K562 (cell line): ENCODE results near the gene NAA15. TPM values are rescaled to one million over a fixed set of nuclear protein-coding genes. Genes with fewer than 3 reads are reported as not detected.

Experiments used
- ATAC-seq: fragments of 200-7000 bp; cut with Tn5 transposase; 3 replicates; pipeline ENCODE4 v1.9.1; 2020; ENCODE audit warnings: moderate library complexity
- BruUV-seq: library from RNA; stranded (reverse); fragments of 400-500 nt; replicated peaks from 2 replicates; lab custom pipeline; 2021; lab: Mats Ljungman, UMichigan
- CTCF ChIA-PET: fragments of 300-600 bp; formaldehyde crosslinking; extraction: SDS; loops from one replicate; lab custom pipeline; 2021; ENCODE audit warnings: low intra/inter-chr PET ratio; lab: Yijun Ruan, JAX
- POLR2A ChIA-PET: fragments of 300-600, 350-650 bp; sonication (Branson Sonifier 250); formaldehyde crosslinking; extraction: SDS; loops from one replicate; lab custom pipeline; 2021; ENCODE audit warnings: antibody characterized with exemption, inconsistent platforms; lab: Yijun Ruan, JAX
- DNase-seq, 4 experiments: peaks; one replicate each; pipeline versions ENCODE4 v3.0.0 to v3.0.0-alpha.2; 2011 to 2018; ENCODE audit warnings: low spot score in 3 of 4, mixed read lengths in 3 of 4; ENCODE audit errors: extremely low read depth in 1 of 4
- FAIRE-seq: peaks from 2 replicates; lab custom pipeline; 2011; peaks lifted over from hg19 to GRCh38; lab: Jason Lieb, UNC
- H2AFZ ChIP-seq: 2 replicates; pipeline ENCODE4 v1.6.0; 2011; ENCODE audit warnings: low read depth, low read length, control low read depth, inconsistent platforms
- H3K27ac ChIP-seq: fragments of 200-600 bp; 3 replicates; pipeline ENCODE4 v1.8.0; 2011; ENCODE audit warnings: low read depth, mild to moderate bottlenecking, control low read depth, inconsistent platforms, low read length, moderate library complexity, mixed read lengths; ENCODE audit errors: extremely low read depth
- H3K27me3 ChIP-seq, 2 experiments: fragments of 300-600 bp in 1 of 2; 2 replicates in 1 of 2; 3 replicates in 1 of 2; pipeline versions ENCODE4 v1.6.0 to v1.8.0; 2011; ENCODE audit warnings: inconsistent platforms in 2 of 2, low read length in 2 of 2, mild to moderate bottlenecking in 1 of 2, mixed read lengths in 1 of 2, moderate library complexity in 1 of 2; ENCODE audit not compliant: control insufficient read depth in 2 of 2, insufficient read depth in 2 of 2
- H3K36me3 ChIP-seq: fragments of 300-600 bp; 3 replicates; pipeline ENCODE4 v1.8.0; 2011; ENCODE audit warnings: mild to moderate bottlenecking, low read length, inconsistent platforms; ENCODE audit not compliant: control insufficient read depth, insufficient read depth
- H3K4me1 ChIP-seq, 2 experiments: fragments of 200-600 bp in 1 of 2; replicated peaks in 1 of 2; 2 replicates in 1 of 2; 3 replicates in 1 of 2; pipeline versions ENCODE4 v1.5.1 to v1.8.0; 2011; ENCODE audit warnings: inconsistent platforms in 2 of 2, low read length in 2 of 2, mild to moderate bottlenecking in 1 of 2, mixed read lengths in 1 of 2, moderate library complexity in 1 of 2; ENCODE audit not compliant: control insufficient read depth in 2 of 2, insufficient read depth in 2 of 2
- H3K4me2 ChIP-seq: 2 replicates; pipeline ENCODE4 v1.6.1; 2011; ENCODE audit warnings: low read length, control low read depth, inconsistent platforms, mixed read lengths; ENCODE audit not compliant: insufficient read depth
- H3K4me3 ChIP-seq: fragments of 200-600 bp; sonication (generic), shearing (Covaris generic); 2 replicates; pipeline ENCODE4 v1.5.1; 2016; ENCODE audit warnings: control low read depth, inconsistent platforms
- H3K79me2 ChIP-seq: fragments of 200-600 bp; 3 replicates; pipeline ENCODE4 v1.8.0; 2011; ENCODE audit warnings: low read length, inconsistent platforms; ENCODE audit not compliant: control insufficient read depth, insufficient read depth
- H3K9ac ChIP-seq, 2 experiments: 2 replicates each; pipeline versions ENCODE4 v1.6.0 to v1.6.1; 2011; ENCODE audit warnings: low read depth in 2 of 2, low read length in 2 of 2, control low read depth in 1 of 2, inconsistent platforms in 1 of 2, mild to moderate bottlenecking in 1 of 2, mixed read lengths in 1 of 2; ENCODE audit not compliant: insufficient read depth in 1 of 2
- H3K9me1 ChIP-seq: one replicate; pipeline ENCODE4 v1.6.0; 2011; ENCODE audit warnings: inconsistent platforms, mild to moderate bottlenecking, low read length, moderate library complexity; ENCODE audit not compliant: control insufficient read depth, insufficient read depth
- H3K9me3 ChIP-seq: replicated peaks from 2 replicates; pipeline ENCODE4 v1.5.1; 2011; ENCODE audit warnings: low read depth, low read length, inconsistent platforms; ENCODE audit not compliant: control insufficient read depth, insufficient read depth
- H4K20me1 ChIP-seq: replicated peaks from 2 replicates; pipeline ENCODE4 v1.6.1; 2011; ENCODE audit warnings: low read length, inconsistent platforms, mixed read lengths; ENCODE audit not compliant: control insufficient read depth, insufficient read depth
- ARID1B ChIP-seq: fragments of 450-650 bp; IDR thresholded peaks from 2 replicates; pipeline ENCODE4 v1.6.1; 2016; ENCODE audit warnings: antibody characterized with exemption, mild to moderate bottlenecking, inconsistent platforms
- BACH1 ChIP-seq: fragments of 200-800 bp; sonication (Bioruptor generic); IDR thresholded peaks from 2 replicates; pipeline ENCODE4 v1.6.1; 2016; ENCODE audit warnings: missing genetic modification characterization, missing compliant biosample characterization
- CBX8 ChIP-seq: fragments of 200-600 bp; sonication (generic); IDR thresholded peaks from 2 replicates; pipeline ENCODE4 v1.6.1; 2012; ENCODE audit warnings: borderline replicate concordance, mixed run types, low read depth, mild to moderate bottlenecking, moderate library complexity, mixed read lengths, low read length, control low read depth, inconsistent platforms; ENCODE audit not compliant: poor library complexity, severe bottlenecking; ENCODE audit errors: extremely low read depth
- E2F3 ChIP-seq: fragments of 250-450 bp; sonication (Bioruptor Pico); IDR thresholded peaks from 2 replicates; pipeline ENCODE4 v1.4.0; 2020; ENCODE audit warnings: mild to moderate bottlenecking
- ELF1 ChIP-seq: fragments of 200-800 bp; sonication (Bioruptor generic); IDR thresholded peaks from 2 replicates; pipeline ENCODE4 v1.6.1; 2016; ENCODE audit warnings: missing genetic modification characterization, missing compliant biosample characterization
- ELF4 ChIP-seq: fragments of 450-650 bp; formaldehyde crosslinking; IDR thresholded peaks from 2 replicates; pipeline ENCODE4 v1.4.0; 2022; ENCODE audit warnings: missing genetic modification characterization
- ETV1 ChIP-seq: fragments of 450-650 bp; conservative IDR thresholded peaks from 2 replicates; pipeline ENCODE4 v1.6.1; 2016; ENCODE audit warnings: missing genetic modification characterization, control low read depth, low read depth, missing compliant biosample characterization
- LEF1 ChIP-seq: fragments of 450-650 bp; IDR thresholded peaks from 2 replicates; pipeline ENCODE4 v1.6.1; 2016; ENCODE audit warnings: mild to moderate bottlenecking
- OTX1 ChIP-seq: fragments of 450-650 bp; formaldehyde crosslinking; IDR thresholded peaks from 2 replicates; pipeline ENCODE4 v1.4.0; 2022; ENCODE audit warnings: mild to moderate bottlenecking
- PYGO2 ChIP-seq: fragments of 450-650 bp; IDR thresholded peaks from 2 replicates; pipeline ENCODE4 v1.6.1; 2016; ENCODE audit warnings: mild to moderate bottlenecking, missing genetic modification characterization, moderate library complexity, missing compliant biosample characterization
- SMAD2 ChIP-seq: fragments of 150-350 bp; IDR thresholded peaks from 2 replicates; pipeline ENCODE4 v1.6.1; 2014; ENCODE audit warnings: low read depth, mild to moderate bottlenecking, low read length
- SRSF9 ChIP-seq: fragments of 200-400 bp; formaldehyde crosslinking; IDR thresholded peaks from 2 replicates; pipeline ENCODE4 v1.6.1; 2017; ENCODE audit warnings: low read depth, low read length, borderline replicate concordance
- ZNF436 ChIP-seq: fragments of 250-450, 450-650 bp; sonication (Bioruptor Pico); formaldehyde crosslinking; IDR thresholded peaks from 2 replicates; pipeline ENCODE4 v1.7.0; 2020; ENCODE audit warnings: mild to moderate bottlenecking
- ZNF695 ChIP-seq: fragments of 450-650 bp; formaldehyde crosslinking; IDR thresholded peaks from 2 replicates; pipeline ENCODE4 v1.4.0; 2020; ENCODE audit warnings: mild to moderate bottlenecking, moderate library complexity
- ZNF764 ChIP-seq: fragments of 250-450 bp; sonication (Bioruptor Pico); IDR thresholded peaks from 2 replicates; pipeline ENCODE4 v1.4.0; 2020; ENCODE audit warnings: low read depth, mild to moderate bottlenecking, moderate library complexity
- WGBS: fragments of 100-300 bp; shearing (Covaris generic); methylation state at CpG from one replicate; pipeline ENCODE4 v1.1.6; 2016; ENCODE audit warnings: low coverage, mixed read lengths; ENCODE audit not compliant: insufficient coverage; ENCODE audit errors: missing lambda C conversion rate; 5-methylcytosine and 5-hydroxymethylcytosine counted together
- in situ Hi-C: fragments of 300-500 bp; cut with MboI; formaldehyde crosslinking; loops from 4 replicates; pipeline ENCODE4 v1.15.0; 2018; ENCODE audit warnings: inconsistent platforms, mixed read lengths
- intact Hi-C: fragments of 100-400 bp; cut with micrococcal nuclease; formaldehyde crosslinking; loops from 2 replicates; pipeline ENCODE4 v1.14.2; 2022
- polyA plus RNA-seq, 8 experiments: library from polyadenylated mRNA; depleted of rRNA in 4 of 8; stranded (reverse) in 5 of 8; unstranded in 3 of 8; fragments of >200 nt; fragmentation: Nextera tagmentation in 2 of 8; fragmentation: Illumina TruSeq in 1 of 8; extraction: Ambion mirVana in 2 of 8; extraction: Trizol in 1 of 8; gene quantifications; 2 replicates each; pipeline versions ENCODE4 v1.2.1 to v1.2.3, GENCODE V29; 2011 to 2014; ENCODE audit warnings: inconsistent platforms in 1 of 8, missing spikeins in 1 of 8
- total RNA-seq, 7 experiments: library from RNA; depleted of rRNA in 6 of 7; stranded (reverse); fragments of >200 nt in 6 of 7; fragmentation: Illumina TruSeq in 2 of 7; extraction: Trizol in 2 of 7; gene quantifications; 2 replicates each; pipeline versions ENCODE4 v1.2.1 to v1.2.3, GENCODE V29; 2011 to 2021; ENCODE audit warnings: low replicate concordance in 1 of 7
- TF ChIP-seq, protein P1 (sequence below): fragments of 450-650 bp; IDR thresholded peaks from 2 replicates; pipeline ENCODE4 v1.6.1; 2018; ENCODE audit warnings: mild to moderate bottlenecking, low read depth; ENCODE audit not compliant: partially characterized antibody
- TF ChIP-seq, protein P2 (sequence below): fragments of 250-450 bp; sonication (Bioruptor Pico); IDR thresholded peaks from 2 replicates; pipeline ENCODE4 v1.5.0; 2022; ENCODE audit warnings: mild to moderate bottlenecking
- TF ChIP-seq, protein P3 (sequence below): fragments of 450-650 bp; IDR thresholded peaks from 2 replicates; pipeline ENCODE4 v1.6.1; 2016; ENCODE audit warnings: missing biosample characterization, missing genetic modification characterization

Gene NAA15
- total and polyA plus RNA-seq, 9 of the 15 experiments (the other 6 are each of a cell fraction or from before 2014, with no cell fraction given) = 37.8 to 117 (median 63.2) TPM

DNA sequence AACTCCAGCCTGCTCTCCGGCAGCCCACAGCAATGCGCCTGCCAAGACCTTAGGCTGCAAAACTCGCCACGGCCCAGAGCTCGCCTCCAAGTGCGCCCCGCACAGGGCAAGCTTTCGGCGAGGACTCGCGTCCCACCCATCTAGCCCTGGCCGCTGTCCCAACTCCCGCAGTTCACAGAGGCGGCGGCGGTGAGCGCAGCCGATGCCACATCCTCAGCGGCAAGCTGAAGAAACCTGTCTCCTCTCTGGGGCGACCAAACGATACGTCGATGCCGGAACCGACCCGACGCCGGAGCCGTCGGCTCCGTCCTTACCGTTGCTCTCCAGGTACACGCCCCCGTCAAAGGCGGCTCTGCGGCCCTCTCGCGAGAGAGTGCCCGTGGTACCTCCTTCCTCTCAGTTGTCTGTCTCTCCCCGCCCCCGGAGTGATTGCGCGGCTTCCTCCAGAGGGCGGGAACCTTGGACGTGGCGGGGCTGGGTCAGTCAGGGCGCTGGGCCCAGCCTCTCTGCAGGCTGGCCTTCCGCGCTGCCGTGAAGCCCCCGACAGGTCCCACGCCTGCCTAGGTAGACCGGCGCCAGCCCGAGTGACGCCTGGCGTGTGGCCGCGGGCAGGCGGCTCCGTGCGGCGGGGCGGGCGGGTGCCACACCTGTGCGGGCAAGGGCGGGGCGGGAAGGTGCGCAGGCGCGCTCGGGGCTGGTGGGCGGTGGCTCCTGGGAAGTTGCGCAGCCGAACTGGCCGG is 152.2 kb downstream of the NAA15 start:
- no peaks in the 10 kb centered on the region for H3K9me1 ChIP-seq
- no peaks in the 10 kb centered on the region; the same call in 1 of the 2 replicates for H3K9me3 ChIP-seq
- POLR2A ChIA-PET = interaction anchor here (0.6 to 2.4 kb wide), 12 partner anchors 8 to 542 kb away, joined by 3 to 10 read pairs (median 3); no protein-coding TSS in a partner anchor
- peaks cover 8% of the 10 kb centered on the region; the same call in 2 of the 3 replicates for H3K36me3 ChIP-seq
- peak overlapping the region; percentile 92 for H3K4me2 ChIP-seq
- WGBS = 0% methylated on average over 40 of the region's 76 CpGs
- DNase-seq = peak; percentile 91 to 98 (median 92)
- CTCF ChIA-PET = no interaction called here
- H4K20me1 ChIP-seq = no peaks in the 10 kb centered on the region
- peaks cover 19 to 28% of the 10 kb centered on the region in 2 experiments for H3K4me1 ChIP-seq
- no peaks in the 10 kb centered on the region for H3K27me3 ChIP-seq
- peak overlapping the region; percentile 88 for H3K27ac ChIP-seq
- H3K4me3 ChIP-seq = peak overlapping the region; percentile 53
- FAIRE-seq = peak; percentile 94
- in situ Hi-C loops = no loop called here
- intact Hi-C loops = loop anchor here (2.0 to 5.0 kb wide), 3 partner anchors 37 to 371 kb away; partner anchors contain the start of gene NAA15
- ATAC-seq = peak; percentile 94
- peak overlapping the region; percentile 82 to 99 for H3K9ac ChIP-seq
- peaks cover 44% of the 10 kb centered on the region for H3K79me2 ChIP-seq
- BruUV-seq = no TSS peak
- peak overlapping the region; percentile 88 for H2AFZ ChIP-seq
- TF ChIP-seq ZNF764 (CRISPR knock-in tag) = no peak
- peak; percentile 45; the same call in 1 of the 2 replicates for TF ChIP-seq OTX1
- TF ChIP-seq ZNF436 (CRISPR knock-in tag) = no peak
- TF ChIP-seq PYGO2 = no peak
- no peak for TF ChIP-seq ZNF695
- TF ChIP-seq, protein P1, sequence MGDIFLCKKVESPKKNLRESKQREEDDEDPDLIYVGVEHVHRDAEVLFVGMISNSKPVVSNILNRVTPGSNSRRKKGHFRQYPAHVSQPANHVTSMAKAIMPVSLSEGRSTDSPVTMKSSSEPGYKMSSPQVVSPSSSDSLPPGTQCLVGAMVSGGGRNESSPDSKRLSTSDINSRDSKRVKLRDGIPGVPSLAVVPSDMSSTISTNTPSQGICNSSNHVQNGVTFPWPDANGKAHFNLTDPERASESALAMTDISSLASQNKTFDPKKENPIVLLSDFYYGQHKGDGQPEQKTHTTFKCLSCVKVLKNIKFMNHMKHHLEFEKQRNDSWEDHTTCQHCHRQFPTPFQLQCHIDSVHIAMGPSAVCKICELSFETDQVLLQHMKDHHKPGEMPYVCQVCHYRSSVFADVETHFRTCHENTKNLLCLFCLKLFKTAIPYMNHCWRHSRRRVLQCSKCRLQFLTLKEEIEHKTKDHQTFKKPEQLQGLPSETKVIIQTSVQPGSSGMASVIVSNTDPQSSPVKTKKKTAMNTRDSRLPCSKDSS = no peak
- no peak for TF ChIP-seq SMAD2
- no peak for TF ChIP-seq CBX8
- no peak for TF ChIP-seq E2F3 (CRISPR knock-in tag)
- TF ChIP-seq ELF4 = no peak; the same call in 1 of the 2 replicates
- TF ChIP-seq LEF1 = no peak
- TF ChIP-seq ARID1B = peak; percentile 39; the same call in 1 of the 2 replicates
- TF ChIP-seq, protein P2, sequence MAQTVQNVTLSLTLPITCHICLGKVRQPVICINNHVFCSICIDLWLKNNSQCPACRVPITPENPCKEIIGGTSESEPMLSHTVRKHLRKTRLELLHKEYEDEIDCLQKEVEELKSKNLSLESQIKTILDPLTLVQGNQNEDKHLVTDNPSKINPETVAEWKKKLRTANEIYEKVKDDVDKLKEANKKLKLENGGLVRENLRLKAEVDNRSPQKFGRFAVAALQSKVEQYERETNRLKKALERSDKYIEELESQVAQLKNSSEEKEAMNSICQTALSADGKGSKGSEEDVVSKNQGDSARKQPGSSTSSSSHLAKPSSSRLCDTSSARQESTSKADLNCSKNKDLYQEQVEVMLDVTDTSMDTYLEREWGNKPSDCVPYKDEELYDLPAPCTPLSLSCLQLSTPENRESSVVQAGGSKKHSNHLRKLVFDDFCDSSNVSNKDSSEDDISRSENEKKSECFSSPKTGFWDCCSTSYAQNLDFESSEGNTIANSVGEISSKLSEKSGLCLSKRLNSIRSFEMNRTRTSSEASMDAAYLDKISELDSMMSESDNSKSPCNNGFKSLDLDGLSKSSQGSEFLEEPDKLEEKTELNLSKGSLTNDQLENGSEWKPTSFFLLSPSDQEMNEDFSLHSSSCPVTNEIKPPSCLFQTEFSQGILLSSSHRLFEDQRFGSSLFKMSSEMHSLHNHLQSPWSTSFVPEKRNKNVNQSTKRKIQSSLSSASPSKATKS (CRISPR knock-in tag) = no peak
- TF ChIP-seq, protein P3, sequence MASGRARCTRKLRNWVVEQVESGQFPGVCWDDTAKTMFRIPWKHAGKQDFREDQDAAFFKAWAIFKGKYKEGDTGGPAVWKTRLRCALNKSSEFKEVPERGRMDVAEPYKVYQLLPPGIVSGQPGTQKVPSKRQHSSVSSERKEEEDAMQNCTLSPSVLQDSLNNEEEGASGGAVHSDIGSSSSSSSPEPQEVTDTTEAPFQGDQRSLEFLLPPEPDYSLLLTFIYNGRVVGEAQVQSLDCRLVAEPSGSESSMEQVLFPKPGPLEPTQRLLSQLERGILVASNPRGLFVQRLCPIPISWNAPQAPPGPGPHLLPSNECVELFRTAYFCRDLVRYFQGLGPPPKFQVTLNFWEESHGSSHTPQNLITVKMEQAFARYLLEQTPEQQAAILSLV (tag) = no peak
- TF ChIP-seq BACH1 (tag) = no peak
- TF ChIP-seq SRSF9 = no peak
- TF ChIP-seq ELF1 (tag) = peak; percentile 26; the same call in 1 of the 2 replicates
- peak; percentile 66 for TF ChIP-seq ETV1 (tag)
